NT2/D1 (cell line): ENCODE measurements around the gene NME8.

ENCODE experiments used
- DNase-seq: peaks from one replicate; pipeline ENCODE4 v3.0.0-alpha.2; 2011; ENCODE audit warnings: low read depth, low spot score
- H3K27me3 ChIP-seq: 2 replicates; pipeline ENCODE4 v1.6.0; 2011; ENCODE audit warnings: mild to moderate bottlenecking; ENCODE audit not compliant: insufficient read length, insufficient read depth
- H3K36me3 ChIP-seq: 2 replicates; pipeline ENCODE4 v1.6.1; 2011; ENCODE audit warnings: mild to moderate bottlenecking, low read length, mixed read lengths; ENCODE audit not compliant: insufficient read depth, insufficient read length
- H3K4me1 ChIP-seq: 2 replicates; pipeline ENCODE4 v1.5.1; 2011; ENCODE audit not compliant: insufficient read depth, insufficient read length
- H3K4me3 ChIP-seq: 2 replicates; pipeline ENCODE4 v1.5.1; 2011; ENCODE audit warnings: low read depth; ENCODE audit not compliant: insufficient read length
- H3K9ac ChIP-seq: 2 replicates; pipeline ENCODE4 v1.6.0; 2011; ENCODE audit warnings: low read depth; ENCODE audit not compliant: insufficient read length
- H3K9me3 ChIP-seq: 2 replicates; pipeline ENCODE4 v1.5.1; 2011; ENCODE audit warnings: mild to moderate bottlenecking, low read length; ENCODE audit not compliant: insufficient read depth
- SUZ12 ChIP-seq: IDR thresholded peaks from 2 replicates; pipeline ENCODE4 v1.6.1; 2011; ENCODE audit not compliant: insufficient read length, insufficient read depth; ENCODE audit errors: extremely low read depth
- YY1 ChIP-seq: IDR thresholded peaks from 2 replicates; pipeline ENCODE4 v1.6.1; 2011; ENCODE audit not compliant: insufficient read length, insufficient read depth
- ZNF274 ChIP-seq: IDR thresholded peaks from 2 replicates; pipeline ENCODE4 v1.6.1; 2011; ENCODE audit warnings: mild to moderate bottlenecking, low read depth, low read length

NME8 gene

DNA sequence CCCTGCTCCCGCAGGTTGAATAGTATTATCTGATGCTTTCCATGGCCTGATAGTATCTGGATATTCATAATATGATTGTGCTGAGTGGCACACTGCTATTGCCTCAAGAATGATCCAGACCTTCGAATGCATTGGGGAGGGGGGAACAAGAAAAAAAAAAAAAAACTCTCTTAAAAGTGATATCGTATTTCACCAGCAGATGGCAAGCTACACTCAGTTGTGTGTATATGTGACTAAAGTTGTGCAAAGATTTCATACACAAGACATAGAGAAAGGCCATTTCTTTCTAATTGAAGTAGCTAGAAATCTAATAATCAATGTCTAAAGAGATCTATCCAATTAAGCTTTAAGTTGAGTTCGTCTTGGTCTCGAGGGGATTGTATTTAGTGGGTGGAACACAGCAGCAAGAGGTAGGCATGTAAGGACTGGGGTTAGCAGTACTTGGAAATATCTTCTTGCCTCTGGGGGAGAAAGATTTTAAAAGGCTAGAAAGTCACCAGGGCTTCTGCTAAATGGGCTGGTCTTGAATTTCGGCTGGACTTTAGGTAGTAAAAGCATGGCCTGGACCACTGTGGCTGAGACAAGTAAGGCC lies 52.9 kb downstream of the NME8 start:
- Histone ChIP-seq H3K36me3 (no peaks in the 10 kb centered on the region), H3K9ac (no peak overlapping the region), H3K4me3 (no peak overlapping the region), H3K27me3 (no peaks in the 10 kb centered on the region), H3K9me3 (no peaks in the 10 kb centered on the region), H3K4me1 (no peaks in the 10 kb centered on the region)
- TF ChIP-seq ZNF274, result no peak
- TF ChIP-seq SUZ12, result no peak
- no peak for TF ChIP-seq YY1
- DNase-seq, result peak; percentile 55

- Histone ChIP-seq H3K27me3 (no peaks in the 10 kb centered on the region), H3K4me1 (no peaks in the 10 kb centered on the region), H3K36me3 (no peaks in the 10 kb centered on the region), H3K4me3 (no peak overlapping the region), H3K9ac (no peak overlapping the region), H3K9me3 (no peaks in the 10 kb centered on the region)
- DNase-seq, result no peak
- TF ChIP-seq SUZ12 (no peak), ZNF274 (no peak), YY1 (no peak)
These were observed 53.6 kb downstream of the NME8 start for GRCh38 chr7:37901890-37902524.

DNA sequence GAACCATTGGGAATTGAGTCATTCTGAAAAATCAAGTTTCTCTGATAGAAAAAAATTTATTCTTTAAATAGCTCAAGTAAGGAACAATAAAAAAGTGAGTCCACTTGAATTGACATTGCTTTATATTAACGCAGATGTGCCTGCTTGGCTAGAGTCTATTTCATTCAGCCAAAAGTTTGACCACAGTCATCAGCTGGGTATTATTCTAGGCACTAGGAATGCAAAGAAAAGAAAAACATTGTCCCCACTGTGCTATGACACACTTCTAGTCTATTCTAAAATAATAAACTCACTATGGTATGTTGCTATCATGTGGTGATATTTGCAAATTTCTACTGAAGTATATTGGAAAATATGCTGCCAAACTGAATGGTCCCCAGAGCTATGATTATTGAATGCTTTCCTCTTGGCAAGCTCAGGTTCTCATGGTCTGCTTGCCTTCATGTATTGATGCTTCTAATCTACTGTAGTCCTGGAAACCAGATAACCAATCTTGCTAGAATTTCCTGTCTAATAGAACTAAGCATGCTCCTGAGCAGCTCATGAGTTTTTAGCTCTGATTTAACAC lies 59.9 kb downstream of the NME8 start:
- Histone ChIP-seq H3K4me3 (no peak overlapping the region), H3K9ac (no peak overlapping the region), H3K4me1 (no peaks in the 10 kb centered on the region), H3K36me3 (no peaks in the 10 kb centered on the region), H3K9me3 (no peaks in the 10 kb centered on the region), H3K27me3 (no peaks in the 10 kb centered on the region)
- no peak for DNase-seq
- TF ChIP-seq SUZ12, result no peak
- no peak for TF ChIP-seq YY1

- H3K36me3 ChIP-seq, result no peaks in the 10 kb centered on the region
- no peak for DNase-seq
- H3K4me3 ChIP-seq, result no peak overlapping the region
These were observed 64.4 kb downstream of the NME8 start for GRCh38 chr7:37912756-37913155.

GRCh38 chr7:37915438-37915837 lies 67.0 kb downstream of the NME8 start:
- Histone ChIP-seq H3K36me3 (no peaks in the 10 kb centered on the region), H3K9ac (no peak overlapping the region), H3K27me3 (peaks cover 62% of the 10 kb centered on the region), H3K4me3 (no peak overlapping the region), H3K9me3 (no peaks in the 10 kb centered on the region), H3K4me1 (peaks cover 5% of the 10 kb centered on the region)
- DNase-seq, result no peak
- TF ChIP-seq SUZ12, result no peak
- no peak for TF ChIP-seq ZNF274
- TF ChIP-seq YY1, result no peak

More at GRCh38 chr7:37912756-37913155, 64.4 kb downstream of the NME8 start:
- Histone ChIP-seq H3K9me3 (no peaks in the 10 kb centered on the region), H3K4me1 (peaks cover 5% of the 10 kb centered on the region), H3K27me3 (peaks cover 36% of the 10 kb centered on the region), H3K9ac (no peak overlapping the region)
- TF ChIP-seq SUZ12 (no peak), ZNF274 (no peak), YY1 (no peak)

DNA sequence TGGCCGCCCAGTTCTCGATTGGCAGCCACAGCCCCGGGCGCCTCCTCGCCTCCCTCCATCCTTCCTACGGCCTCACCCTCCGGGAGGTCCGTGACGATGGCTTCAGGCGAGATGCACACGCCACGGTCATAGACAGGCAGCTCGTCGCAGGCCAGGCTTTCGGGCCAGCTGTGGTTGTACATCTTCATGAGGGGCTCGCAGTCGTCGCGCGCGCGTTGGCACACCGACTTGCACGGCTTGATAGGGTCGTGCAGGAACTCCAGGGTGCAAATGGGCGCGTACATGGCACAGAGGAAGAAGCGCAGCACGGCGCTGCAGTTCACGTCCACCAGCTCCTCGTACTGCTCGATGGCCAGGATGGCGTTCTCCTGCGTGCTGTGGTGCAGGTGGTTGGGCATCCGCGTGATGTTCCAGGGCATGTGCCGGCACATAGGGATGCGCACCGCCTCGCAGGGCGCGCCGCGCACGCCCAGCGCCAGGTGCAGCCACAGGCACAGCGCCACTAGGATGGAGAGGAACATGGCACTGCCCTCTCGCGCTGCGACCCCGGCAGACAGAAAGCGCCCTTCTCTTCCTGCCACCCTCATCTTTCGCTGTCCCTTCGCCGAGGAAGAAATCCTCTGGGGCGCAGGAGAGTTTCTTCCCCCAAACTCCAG lies 67.7 kb downstream of the NME8 start:
- no peaks in the 10 kb centered on the region for H3K9me3 ChIP-seq
- H3K27me3 ChIP-seq, result peaks cover 63% of the 10 kb centered on the region
- TF ChIP-seq SUZ12, result peak; percentile 45
- no peak for TF ChIP-seq YY1
- H3K36me3 ChIP-seq, result no peaks in the 10 kb centered on the region
- H3K4me3 ChIP-seq, result peak overlapping the region; percentile 62
- DNase-seq, result no peak
- peak overlapping the region; percentile 61 for H3K9ac ChIP-seq
- H3K4me1 ChIP-seq, result peaks cover 5% of the 10 kb centered on the region
